Colon (tissue), 2 donors: ENCODE results near the gene RBFA.

ENCODE experiments used
- FAIRE-seq: peaks from 2 replicates; lab custom pipeline; 2012; peaks lifted over from hg19 to GRCh38; lab: Jason Lieb, UNC
- donor health status: control.
- donor health status: control.

Gene RBFA

DNA sequence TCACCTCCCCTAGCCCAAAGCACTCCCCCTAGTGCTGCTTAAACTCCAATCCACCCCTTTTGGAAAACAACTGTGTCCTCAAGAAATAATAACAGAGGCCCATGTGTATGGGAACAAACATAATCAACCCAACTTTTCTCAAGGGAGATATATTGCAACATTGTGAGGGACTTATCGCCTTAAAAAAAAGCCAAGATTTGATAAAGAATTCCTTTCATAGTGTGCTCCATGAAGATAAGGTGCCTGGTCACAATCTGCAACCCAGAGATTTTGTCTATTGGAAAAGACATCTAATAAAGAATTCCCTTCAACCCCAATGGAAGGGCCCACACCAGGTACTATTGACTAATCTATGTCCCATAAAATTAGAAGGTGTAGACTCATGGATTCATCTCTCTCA is 4.5 kb upstream of the RBFA start:
- no peak for FAIRE-seq

DNA sequence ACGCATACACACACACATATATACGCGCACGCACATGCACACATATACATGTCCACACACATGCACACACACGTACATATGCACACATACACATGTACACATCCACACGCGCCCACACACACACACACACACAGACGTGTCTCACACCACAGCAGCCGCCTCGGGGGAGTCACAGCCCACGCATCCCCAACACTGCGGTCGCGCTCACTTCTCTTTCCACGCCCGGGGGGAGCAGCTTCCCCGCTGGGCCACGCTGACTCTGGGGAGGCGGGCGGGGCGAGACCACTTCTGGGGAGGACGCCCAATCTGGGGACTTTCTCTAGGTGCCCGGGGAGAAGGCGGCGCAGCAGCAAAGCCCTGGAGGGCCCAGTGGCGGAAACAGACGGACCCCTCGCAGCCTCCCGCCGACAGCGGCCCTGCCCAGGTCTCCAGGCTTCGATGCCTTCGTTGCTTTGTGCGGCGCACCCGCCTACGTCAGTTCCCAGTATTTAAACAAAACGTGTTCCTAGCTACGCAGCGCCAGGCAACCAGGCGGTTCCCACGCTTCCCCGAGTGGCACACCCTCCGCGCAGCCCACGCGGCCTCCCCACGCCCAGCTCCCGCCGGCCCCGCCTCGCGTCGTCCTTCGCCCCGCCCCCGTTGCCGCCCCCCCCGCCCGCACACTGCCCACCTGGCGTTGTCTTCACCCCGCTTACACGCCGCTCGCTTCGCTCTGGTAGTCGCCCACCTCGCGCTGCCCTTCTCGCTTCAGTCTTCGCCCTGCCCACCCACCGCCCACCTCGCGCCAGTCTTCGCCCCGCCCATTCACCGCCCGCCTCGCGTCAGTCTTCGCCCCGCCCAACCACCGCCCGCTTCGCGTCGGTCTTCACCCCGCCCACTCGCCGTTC is 810 bp upstream of the RBFA start:
- FAIRE-seq: no peak

DNA sequence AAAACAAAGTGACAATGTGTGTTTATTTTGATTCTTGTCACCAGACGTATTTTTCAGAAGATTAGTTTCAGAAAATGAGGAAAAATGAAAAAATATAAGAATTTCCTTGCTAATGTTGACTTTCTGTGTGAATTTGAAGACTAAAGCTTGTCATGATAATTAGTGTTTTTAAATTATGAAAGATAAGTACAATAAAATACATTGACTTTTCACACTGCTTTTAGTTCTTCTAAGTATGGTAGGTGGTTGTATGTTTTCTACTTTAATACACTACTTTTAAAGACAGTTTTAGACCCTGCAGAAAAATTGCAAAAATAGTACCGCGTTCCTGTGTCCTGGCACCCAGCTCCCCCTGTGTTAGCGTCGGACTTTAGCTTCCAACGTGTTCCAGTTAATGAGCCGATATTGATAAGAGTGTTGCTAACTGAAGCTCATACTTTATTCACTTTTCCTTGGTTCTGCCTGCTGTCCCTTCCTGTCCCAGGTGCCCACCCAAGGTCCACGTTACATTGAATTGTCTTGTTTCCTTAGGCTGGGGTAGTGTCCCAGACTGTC is 695 bp downstream of the RBFA start:
- FAIRE-seq: no peak

DNA sequence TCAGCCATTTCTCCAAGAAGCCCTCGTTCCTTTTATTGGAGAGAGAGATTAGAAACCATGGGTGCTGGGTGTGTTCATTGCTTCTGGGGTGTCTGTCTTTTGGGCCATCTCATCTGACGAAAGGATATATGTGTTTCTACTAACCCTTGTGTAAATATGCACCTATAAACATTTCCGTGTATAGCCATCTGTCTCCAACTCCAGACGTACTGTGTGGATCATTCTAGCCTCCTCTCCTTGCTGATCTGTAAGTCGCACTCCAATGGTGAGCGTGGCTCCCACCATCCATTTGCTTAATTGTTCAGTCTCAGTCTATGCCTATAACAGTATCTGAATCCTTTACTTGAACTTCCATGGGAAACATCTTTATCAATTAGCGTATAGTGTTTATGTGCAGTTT is 1.8 kb downstream of the RBFA start:
- no peak for FAIRE-seq

DNA sequence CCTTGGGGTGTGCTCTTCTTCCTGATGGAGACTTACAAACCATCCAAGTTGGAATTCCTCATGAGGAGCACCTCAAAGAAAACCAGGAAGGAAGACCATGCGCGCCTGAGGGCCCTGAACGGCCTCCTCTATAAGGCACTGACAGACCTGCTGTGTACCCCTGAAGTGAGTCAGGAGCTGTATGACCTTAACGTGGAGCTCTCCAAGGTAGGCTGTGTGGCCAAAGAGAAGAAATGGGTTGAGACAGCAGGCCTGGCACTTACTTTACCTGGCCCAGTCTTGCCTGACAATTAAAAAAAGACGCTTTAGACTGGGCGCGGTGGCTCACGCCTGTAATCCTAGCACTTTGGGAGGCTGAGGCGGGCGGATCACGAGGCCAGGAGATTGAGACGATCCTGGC is 3.1 kb downstream of the RBFA start:
- no peak for FAIRE-seq

DNA sequence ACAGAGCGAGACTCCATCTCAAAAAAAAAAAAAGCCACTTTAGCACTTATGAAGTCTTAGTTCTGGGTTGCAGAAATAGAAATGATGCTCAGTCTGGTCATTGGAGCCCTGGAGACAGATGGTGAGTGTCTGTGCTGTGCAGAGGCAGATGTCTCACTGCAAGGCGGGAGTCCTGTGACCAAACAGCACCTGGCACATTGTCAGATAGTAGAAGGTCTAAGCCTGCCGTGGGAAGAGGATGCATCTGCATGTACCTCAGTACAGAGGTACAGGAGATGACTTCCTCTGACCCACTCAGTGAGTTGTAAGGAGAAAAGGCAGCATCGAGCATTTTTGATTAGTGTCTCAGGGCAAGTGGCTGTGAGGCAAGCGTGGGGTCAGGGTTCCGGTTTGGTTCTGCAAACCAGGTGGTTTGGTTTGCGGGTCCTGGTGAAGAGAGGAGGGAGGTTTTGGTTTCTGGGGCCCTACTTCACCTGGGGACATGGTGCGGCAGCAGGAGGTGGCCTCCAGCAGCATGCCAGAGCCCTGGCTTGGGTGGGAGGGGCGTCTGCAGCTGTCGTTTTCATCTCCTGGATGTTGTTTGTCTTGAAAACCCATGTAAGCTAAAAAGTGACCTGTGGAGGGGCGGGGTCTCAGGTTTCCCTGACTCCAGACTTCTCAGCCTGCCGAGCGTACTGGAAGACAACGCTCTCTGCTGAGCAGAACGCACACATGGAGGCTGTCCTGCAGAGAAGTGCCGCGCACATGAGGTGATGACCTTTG is 3.8 kb downstream of the RBFA start:
- FAIRE-seq: no peak

GRCh38 chr18:80040515-80040914 is 6.3 kb downstream of the RBFA start:
- no peak for FAIRE-seq

DNA sequence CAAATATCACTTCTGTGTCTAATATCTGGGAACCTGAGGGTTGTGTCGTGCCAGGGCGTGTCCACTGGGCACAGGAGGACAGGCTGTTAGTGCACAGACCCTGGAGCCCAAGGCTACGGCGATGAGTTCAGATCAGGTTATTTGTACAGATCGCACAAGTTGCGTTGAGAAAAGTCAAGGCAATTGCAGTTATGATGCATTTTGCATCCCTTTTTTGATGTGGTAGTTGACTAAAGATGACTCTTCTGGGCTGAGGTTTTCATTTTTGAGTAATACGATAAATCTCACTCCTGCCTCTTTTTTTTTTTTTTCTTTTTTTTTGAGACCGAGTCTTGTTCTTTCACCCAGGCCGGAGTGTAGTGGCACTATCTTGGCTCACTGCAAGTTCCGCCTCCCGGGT is 7.2 kb downstream of the RBFA start:
- no peak for FAIRE-seq

DNA sequence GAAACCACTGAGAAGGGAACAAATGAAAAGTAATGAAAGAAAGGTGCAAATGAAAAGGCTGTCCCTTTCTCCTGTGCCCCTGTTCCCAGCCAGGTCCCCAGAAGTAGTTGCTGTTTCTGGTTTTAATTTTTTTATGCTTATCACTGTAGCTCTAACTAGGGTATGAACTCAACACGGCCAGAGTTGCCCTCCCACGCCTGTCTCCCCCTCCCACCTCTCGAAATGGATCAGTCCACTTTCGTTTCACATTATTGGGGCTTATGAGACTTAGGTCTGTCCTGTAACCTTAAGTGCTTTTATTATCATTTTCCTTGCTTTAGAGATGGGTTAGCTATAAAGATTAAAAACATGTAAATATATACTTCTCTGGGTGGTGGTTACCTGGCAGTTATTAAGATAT is 8.6 kb downstream of the RBFA start:
- FAIRE-seq: no peak

DNA sequence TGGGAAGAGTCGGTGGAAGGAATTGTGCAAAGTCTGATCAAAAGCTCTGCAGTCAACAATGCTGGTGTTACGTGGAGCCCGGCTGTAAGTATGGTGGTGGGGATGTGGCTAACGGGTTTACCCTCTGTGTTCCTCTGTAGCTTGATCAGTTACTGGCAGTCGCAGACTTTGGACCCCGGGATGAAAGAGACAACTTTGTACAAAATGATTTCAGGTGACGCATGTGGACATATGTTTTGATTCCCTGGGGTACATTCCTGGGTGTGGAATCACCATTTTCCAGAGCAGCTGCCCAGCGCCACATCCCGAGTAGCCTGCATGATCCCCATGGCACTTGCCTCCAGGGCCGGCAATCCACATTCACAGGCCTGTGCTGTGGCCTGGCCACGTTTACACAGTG is 9.8 kb downstream of the RBFA start:
- FAIRE-seq: no peak

DNA sequence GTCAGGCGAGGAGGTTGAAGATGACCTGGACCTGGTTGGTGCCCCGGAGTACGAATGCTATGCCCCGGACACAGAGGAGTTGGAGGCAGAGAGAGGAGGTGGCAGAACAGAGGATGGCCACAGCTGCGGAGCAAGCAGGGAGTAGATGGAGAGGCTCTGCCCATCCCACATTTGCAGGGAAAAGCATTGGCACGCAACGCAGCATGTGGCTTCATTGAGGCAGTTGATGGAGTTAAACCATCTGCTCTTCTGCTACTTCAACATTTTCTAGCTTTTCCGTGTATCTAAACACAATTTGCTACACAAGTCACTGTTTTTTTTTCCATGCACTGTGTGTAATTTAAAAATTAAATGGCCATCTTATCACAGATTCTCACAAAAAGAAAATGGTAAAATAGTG is 11.8 kb downstream of the RBFA start:
- no peak for FAIRE-seq

DNA sequence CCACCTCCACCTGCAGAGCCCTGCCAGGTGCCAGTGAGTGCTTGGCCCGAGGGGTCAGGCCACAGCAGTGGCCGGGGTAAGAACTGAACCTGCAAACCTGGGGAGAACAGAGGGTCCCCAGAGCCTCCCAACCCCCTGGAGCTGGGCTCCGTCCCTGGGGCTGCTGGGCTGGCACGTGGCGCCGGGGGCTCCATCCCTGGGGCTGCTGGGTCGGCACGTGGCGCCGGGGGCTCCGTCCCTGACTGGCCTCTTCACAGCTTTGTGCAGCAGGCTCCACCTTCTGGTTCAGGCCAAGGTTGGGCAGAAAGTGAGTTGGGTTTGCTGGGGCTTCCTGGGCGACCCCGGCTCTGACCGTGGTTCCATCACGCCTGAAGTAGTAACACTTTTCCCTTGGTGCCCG is 12.2 kb downstream of the RBFA start:
- FAIRE-seq: no peak

GRCh38 chr18:80046961-80047541 is 12.8 kb downstream of the RBFA start:
- FAIRE-seq: no peak

- FAIRE-seq: no peak
Measured at GRCh38 chr18:80050797-80051196, 16.6 kb downstream of the RBFA start.

DNA sequence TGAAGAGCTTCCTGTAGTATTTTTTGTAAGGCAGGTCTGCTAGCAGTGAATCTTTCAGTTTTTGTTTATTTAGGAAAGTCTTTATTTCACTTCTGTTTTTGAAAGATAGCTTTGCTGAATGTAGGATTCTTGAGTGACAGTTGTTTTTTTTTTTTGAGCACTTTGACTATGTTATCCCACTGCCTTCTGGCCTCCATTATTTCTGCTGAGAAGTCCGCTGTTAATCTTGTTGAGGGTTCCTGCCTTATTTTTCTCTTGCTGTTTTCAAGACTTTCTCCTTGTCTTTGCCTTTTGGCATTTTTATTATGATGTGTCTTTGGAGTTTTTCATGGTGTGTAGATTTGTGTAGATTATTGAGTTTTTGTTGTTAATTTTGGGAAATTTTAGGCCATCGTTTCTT is 21.9 kb downstream of the RBFA start:
- FAIRE-seq: no peak

GRCh38 chr18:80059945-80060344 is 25.7 kb downstream of the RBFA start:
- FAIRE-seq: no peak

GRCh38 chr18:80065705-80066104 is 31.5 kb downstream of the RBFA start:
- FAIRE-seq: no peak

- no peak for FAIRE-seq
Measured at GRCh38 chr18:80067321-80067720, 33.1 kb downstream of the RBFA start.

- FAIRE-seq: no peak
Measured at GRCh38 chr18:80067897-80068296, 33.7 kb downstream of the RBFA start.

- FAIRE-seq: no peak
Measured at GRCh38 chr18:80068571-80069272, 34.5 kb downstream of the RBFA start.

GRCh38 chr18:80070825-80071224 is 36.6 kb downstream of the RBFA start:
- no peak for FAIRE-seq

DNA sequence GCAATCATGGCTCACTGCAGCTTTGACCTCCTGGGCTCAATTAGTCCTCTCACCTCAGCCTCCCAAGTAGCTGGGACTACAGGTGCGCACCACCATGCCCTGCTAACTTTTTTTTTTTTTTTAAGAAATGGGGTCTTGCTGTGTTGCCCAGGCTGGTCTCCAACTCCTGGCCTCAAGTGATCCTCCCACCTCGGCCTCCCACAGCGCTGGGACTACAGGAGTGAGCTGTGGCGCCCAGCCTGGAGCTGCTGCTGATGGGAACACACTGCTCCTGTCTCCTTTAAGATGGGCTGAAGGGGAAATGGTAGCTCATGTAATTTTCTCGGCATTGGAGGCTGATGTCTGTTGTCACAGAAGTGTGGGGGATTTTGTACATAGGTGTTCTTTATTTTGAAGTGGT is 39.9 kb downstream of the RBFA start:
- no peak for FAIRE-seq
